Fibroblast of lung (primary cell): ENCODE data around the gene NLRP6.

Experiments
- CTCF ChIP-seq, 2 donors: IDR thresholded peaks in 1 of 2; conservative IDR thresholded peaks in 1 of 2; 1 replicate in 1 of 2; 2 replicates in 1 of 2; pipeline ENCODE4 v1.5.1; 2011 to 2012; ENCODE audit warnings: low read length in 2 of 2, control low read depth in 1 of 2, inconsistent platforms in 1 of 2, low read depth in 1 of 2, mild to moderate bottlenecking in 1 of 2
- EZH2 ChIP-seq: IDR thresholded peaks from 2 replicates; pipeline ENCODE4 v1.5.1; 2012; ENCODE audit warnings: low read length, control low read depth, mild to moderate bottlenecking; ENCODE audit errors: missing control alignments

DNA sequence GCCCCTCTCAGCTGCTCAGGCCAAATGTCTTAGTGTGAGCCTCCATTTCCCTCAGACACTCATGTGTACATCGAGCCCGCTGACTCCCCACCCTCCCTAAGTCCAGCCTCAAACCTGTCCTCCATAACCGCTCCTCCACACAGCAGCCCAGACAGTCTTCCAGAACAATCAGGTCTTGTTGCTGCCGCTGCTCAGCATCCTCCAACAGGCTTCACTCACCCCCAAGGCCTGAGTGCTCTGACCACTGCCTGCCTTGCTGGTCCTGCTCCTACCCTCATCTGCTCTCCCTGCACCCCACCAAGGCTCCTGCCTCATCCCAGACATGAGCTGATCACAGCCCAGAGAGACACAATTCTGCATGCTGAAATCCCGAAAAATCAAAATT, 24.3 kb upstream of the NLRP6 start:
- TF ChIP-seq CTCF (conservative IDR thresholded peaks at IDR 0.05 in 1 of 2, IDR thresholded peaks at IDR 0.05 in 1 of 2; ENCODE audit: low read depth in 1 of 2, low read length in 2 of 2) (no peak), EZH2 (no peak)
